ENCODE results near the gene DHX15.
A peak's percentile ranks its signal among the peaks of the same experiment; 100 is the strongest.

Gene DHX15

DNA sequence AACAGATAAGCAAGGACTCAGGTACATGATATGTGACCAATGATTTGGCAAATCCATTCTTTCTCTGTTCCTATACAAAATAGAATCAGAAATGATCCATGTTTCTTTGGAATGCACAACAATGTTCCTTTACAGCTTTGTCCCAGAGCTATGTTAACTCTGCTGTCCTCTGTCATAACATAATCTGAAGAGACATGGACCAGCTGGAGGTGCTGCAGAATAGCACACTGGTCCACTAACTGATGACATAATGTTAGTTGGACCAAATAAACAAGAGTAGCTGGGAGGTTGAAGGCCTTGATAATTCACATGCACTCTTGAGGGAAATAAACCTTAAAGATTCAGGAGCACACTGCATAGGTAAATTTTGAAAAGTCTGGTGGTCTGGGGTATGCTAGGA lies 23.0 kb upstream of the DHX15 start:
- Histone ChIP-seq H3K27ac (ENCODE audit: low read depth in 2 of 2, low read length in 2 of 2) (no peak overlapping the region), H3K4me1 (ENCODE audit: control insufficient read depth in 2 of 2, insufficient read depth in 2 of 2, low read length in 2 of 2) (peaks cover 0 to 6% of the 10 kb centered on the region in 2 donors), H3K9me3 (ENCODE audit: control insufficient read depth in 2 of 2, low read length in 2 of 2) (no peaks in the 10 kb centered on the region), H3K36me3 (ENCODE audit: control insufficient read depth in 2 of 2, insufficient read depth in 2 of 2, low read length in 2 of 2) (no peaks in the 10 kb centered on the region), H3K9ac (ENCODE audit: low read depth in 1 of 2, low read length in 2 of 2) (no peak overlapping the region), H3K27me3 (ENCODE audit: control insufficient read depth in 2 of 2, insufficient read depth in 2 of 2, low read length in 2 of 2) (no peaks in the 10 kb centered on the region), H3K4me3 (ENCODE audit: low read length in 2 of 2) (no peak overlapping the region)

DNA sequence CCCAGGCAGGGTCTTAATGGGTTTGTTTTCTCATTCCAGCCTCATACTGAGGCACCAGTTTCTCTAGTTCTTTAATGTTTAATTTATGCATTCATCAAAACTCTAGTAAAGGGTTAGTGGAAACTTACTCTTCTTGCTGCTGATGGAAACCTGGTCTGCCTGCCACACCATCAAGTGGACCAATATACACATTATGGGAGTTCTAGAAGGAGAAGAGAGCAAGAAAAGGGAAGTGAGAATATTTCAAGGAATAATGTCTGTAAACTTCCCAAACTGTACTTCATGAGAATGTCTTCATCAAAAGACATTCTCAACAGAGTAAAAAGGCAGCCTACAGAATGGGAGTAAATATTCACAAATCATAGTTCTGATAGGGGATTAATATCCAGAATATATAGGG lies 20.9 kb upstream of the DHX15 start:
- H3K9me3 ChIP-seq (ENCODE audit: control insufficient read depth in 2 of 2, low read length in 2 of 2) = no peaks in the 10 kb centered on the region
- no peaks in the 10 kb centered on the region for H3K27me3 ChIP-seq (ENCODE audit: control insufficient read depth in 2 of 2, insufficient read depth in 2 of 2, low read length in 2 of 2)
- H3K4me1 ChIP-seq (ENCODE audit: control insufficient read depth in 2 of 2, insufficient read depth in 2 of 2, low read length in 2 of 2) = peaks cover 0 to 6% of the 10 kb centered on the region in 2 donors
- no peaks in the 10 kb centered on the region for H3K36me3 ChIP-seq (ENCODE audit: control insufficient read depth in 2 of 2, insufficient read depth in 2 of 2, low read length in 2 of 2)
- no peak overlapping the region for H3K27ac ChIP-seq (ENCODE audit: low read depth in 2 of 2, low read length in 2 of 2)
- H3K9ac ChIP-seq (ENCODE audit: low read depth in 1 of 2, low read length in 2 of 2) = no peak overlapping the region
- no peak overlapping the region for H3K4me3 ChIP-seq (ENCODE audit: low read length in 2 of 2)

DNA sequence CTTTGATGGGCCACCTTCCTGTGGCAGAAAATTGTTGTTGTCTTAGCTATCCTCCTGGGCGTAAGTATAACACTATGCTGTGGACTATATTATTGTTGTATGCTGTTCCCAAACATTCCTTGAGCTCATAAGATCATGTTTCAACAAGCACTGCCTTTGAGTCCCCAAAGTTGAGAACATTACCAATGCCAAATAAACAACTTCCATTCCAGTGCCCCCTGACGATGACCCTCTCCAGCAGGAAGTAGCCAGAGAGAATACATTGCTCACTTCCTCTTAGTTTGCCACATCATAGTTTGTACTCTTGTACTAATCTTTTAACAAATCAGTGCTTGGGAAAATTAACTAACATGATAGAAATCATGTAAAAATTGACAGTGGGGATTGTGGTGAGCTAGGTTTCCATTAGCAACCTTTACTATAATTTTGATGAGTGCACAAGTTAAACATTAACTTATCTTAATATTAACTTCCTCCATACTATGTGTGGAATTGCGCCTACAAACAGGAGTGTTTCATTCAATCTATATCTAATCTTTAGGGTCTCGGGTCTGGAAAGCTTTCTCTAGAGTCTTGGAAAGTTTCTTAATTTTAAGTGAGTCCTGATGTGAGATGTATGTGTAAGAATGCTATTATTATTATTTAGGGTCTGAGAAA lies 20.3 kb upstream of the DHX15 start:
- Histone ChIP-seq H3K4me1 (ENCODE audit: control insufficient read depth in 2 of 2, insufficient read depth in 2 of 2, low read length in 2 of 2) (peaks cover 0 to 6% of the 10 kb centered on the region in 2 donors), H3K9ac (ENCODE audit: low read depth in 1 of 2, low read length in 2 of 2) (no peak overlapping the region), H3K27ac (ENCODE audit: low read depth in 2 of 2, low read length in 2 of 2) (no peak overlapping the region), H3K4me3 (ENCODE audit: low read length in 2 of 2) (no peak overlapping the region), H3K27me3 (ENCODE audit: control insufficient read depth in 2 of 2, insufficient read depth in 2 of 2, low read length in 2 of 2) (no peaks in the 10 kb centered on the region), H3K9me3 (ENCODE audit: control insufficient read depth in 2 of 2, low read length in 2 of 2) (no peaks in the 10 kb centered on the region), H3K36me3 (ENCODE audit: control insufficient read depth in 2 of 2, insufficient read depth in 2 of 2, low read length in 2 of 2) (no peaks in the 10 kb centered on the region)

DNA sequence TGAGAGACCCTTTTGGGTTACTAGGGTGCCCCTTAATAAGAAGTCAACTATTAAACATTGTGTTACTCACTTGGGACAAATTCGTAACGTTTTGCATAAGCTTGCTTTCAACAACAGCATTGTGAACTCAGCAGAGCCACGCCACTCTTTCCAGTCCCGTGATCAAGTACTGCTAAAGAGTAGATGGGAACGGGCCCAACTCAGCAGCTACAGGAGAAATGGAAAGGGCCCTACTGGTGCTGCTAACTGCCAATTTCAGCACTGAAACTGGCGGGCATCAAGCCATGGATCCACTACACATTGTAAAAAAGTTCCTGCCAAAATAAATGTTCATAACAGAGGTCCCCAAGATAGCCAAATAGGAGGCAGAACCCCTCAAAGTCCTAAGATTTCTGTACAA lies 19.0 kb upstream of the DHX15 start:
- Histone ChIP-seq H3K27ac (ENCODE audit: low read depth in 2 of 2, low read length in 2 of 2) (no peak overlapping the region), H3K9me3 (ENCODE audit: control insufficient read depth in 2 of 2, low read length in 2 of 2) (no peaks in the 10 kb centered on the region), H3K27me3 (ENCODE audit: control insufficient read depth in 2 of 2, insufficient read depth in 2 of 2, low read length in 2 of 2) (no peaks in the 10 kb centered on the region), H3K36me3 (ENCODE audit: control insufficient read depth in 2 of 2, insufficient read depth in 2 of 2, low read length in 2 of 2) (no peaks in the 10 kb centered on the region), H3K9ac (ENCODE audit: low read depth in 1 of 2, low read length in 2 of 2) (no peak overlapping the region), H3K4me3 (ENCODE audit: low read length in 2 of 2) (no peak overlapping the region), H3K4me1 (ENCODE audit: control insufficient read depth in 2 of 2, insufficient read depth in 2 of 2, low read length in 2 of 2) (peaks cover 0 to 8% of the 10 kb centered on the region in 2 donors)

DNA sequence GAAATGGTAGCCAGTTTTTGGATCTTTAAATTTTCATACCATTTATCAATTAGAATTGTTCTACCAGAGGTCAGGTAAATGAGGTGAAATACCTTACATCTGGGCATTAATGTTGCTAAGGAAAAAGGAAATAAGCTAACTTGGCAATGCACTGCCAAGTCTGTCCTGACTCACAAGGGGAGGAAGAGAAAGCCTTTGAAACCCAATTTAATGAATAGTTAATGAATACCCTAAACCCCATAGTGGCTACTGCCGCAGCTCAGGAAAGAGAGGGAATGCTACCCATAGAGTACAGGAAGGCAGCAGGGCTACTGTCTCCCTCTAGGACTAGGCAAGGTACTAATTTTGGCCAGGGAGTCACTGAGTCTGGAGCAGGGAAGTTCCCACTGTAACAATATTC lies 16.8 kb upstream of the DHX15 start:
- H3K36me3 ChIP-seq (ENCODE audit: control insufficient read depth in 2 of 2, insufficient read depth in 2 of 2, low read length in 2 of 2) = no peaks in the 10 kb centered on the region
- H3K4me1 ChIP-seq (ENCODE audit: control insufficient read depth in 2 of 2, insufficient read depth in 2 of 2, low read length in 2 of 2) = peaks cover 2 to 18% of the 10 kb centered on the region in 2 donors
- H3K9me3 ChIP-seq (ENCODE audit: control insufficient read depth in 2 of 2, low read length in 2 of 2) = no peaks in the 10 kb centered on the region
- no peak overlapping the region for H3K27ac ChIP-seq (ENCODE audit: low read depth in 2 of 2, low read length in 2 of 2)
- no peak overlapping the region for H3K4me3 ChIP-seq (ENCODE audit: low read length in 2 of 2)
- H3K9ac ChIP-seq (ENCODE audit: low read depth in 1 of 2, low read length in 2 of 2) = no peak overlapping the region
- no peaks in the 10 kb centered on the region for H3K27me3 ChIP-seq (ENCODE audit: control insufficient read depth in 2 of 2, insufficient read depth in 2 of 2, low read length in 2 of 2)

DNA sequence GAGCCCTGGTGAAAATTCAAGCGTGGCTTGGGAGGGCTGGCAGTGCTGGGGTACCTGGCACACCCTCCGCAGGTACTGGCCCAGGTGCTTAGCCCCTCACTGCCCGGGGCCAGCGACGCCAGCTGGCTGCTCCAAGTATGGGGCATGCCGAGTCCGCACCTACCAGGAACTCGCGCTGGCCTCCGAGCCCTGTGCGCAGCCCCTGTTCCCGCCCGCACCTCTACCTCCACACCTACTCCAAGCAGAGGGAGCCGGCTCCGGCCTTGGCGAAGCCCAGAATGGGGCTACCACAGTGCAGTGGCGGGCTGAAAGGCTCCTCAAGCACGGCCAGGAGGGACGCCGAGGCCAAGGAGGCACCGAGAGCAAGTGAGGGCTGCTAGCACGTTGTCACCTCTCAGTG lies 14.9 kb upstream of the DHX15 start:
- H3K4me3 ChIP-seq (ENCODE audit: low read length in 2 of 2) = no peak overlapping the region
- no peak overlapping the region for H3K9ac ChIP-seq (ENCODE audit: low read depth in 1 of 2, low read length in 2 of 2)
- H3K27me3 ChIP-seq (ENCODE audit: control insufficient read depth in 2 of 2, insufficient read depth in 2 of 2, low read length in 2 of 2) = no peaks in the 10 kb centered on the region
- peaks cover 2 to 12% of the 10 kb centered on the region in 2 donors for H3K4me1 ChIP-seq (ENCODE audit: control insufficient read depth in 2 of 2, insufficient read depth in 2 of 2, low read length in 2 of 2)
- no peaks in the 10 kb centered on the region for H3K36me3 ChIP-seq (ENCODE audit: control insufficient read depth in 2 of 2, insufficient read depth in 2 of 2, low read length in 2 of 2)
- H3K9me3 ChIP-seq (ENCODE audit: control insufficient read depth in 2 of 2, low read length in 2 of 2) = no peaks in the 10 kb centered on the region
- no peak overlapping the region for H3K27ac ChIP-seq (ENCODE audit: low read depth in 2 of 2, low read length in 2 of 2)

DNA sequence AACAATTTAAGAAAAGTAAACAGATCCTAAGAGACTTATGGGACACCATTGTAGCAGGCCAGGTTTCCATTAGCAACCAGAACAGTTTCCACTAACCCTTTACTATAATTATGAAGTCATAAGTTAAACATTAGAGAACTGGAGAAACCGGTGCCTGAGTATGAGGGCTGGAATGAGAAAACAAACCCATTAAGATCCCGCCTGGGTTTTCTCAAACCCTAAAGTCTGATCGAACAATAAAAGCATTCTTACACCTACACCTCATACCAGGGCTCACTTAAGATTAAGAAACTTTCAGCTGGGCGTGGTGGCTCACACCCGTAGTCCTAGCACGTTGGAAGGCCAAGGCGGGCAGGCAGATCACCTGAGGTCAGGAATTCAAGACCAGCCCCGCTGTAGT lies 13.7 kb upstream of the DHX15 start:
- Histone ChIP-seq H3K27ac (ENCODE audit: low read depth in 2 of 2, low read length in 2 of 2) (peak overlapping the region; percentile 88 to 92), H3K4me3 (ENCODE audit: low read length in 2 of 2) (peak overlapping the region in 1 of 2 donors; percentile 17), H3K27me3 (ENCODE audit: control insufficient read depth in 2 of 2, insufficient read depth in 2 of 2, low read length in 2 of 2) (no peaks in the 10 kb centered on the region), H3K4me1 (ENCODE audit: control insufficient read depth in 2 of 2, insufficient read depth in 2 of 2, low read length in 2 of 2) (peaks cover 2 to 12% of the 10 kb centered on the region in 2 donors), H3K36me3 (ENCODE audit: control insufficient read depth in 2 of 2, insufficient read depth in 2 of 2, low read length in 2 of 2) (no peaks in the 10 kb centered on the region), H3K9me3 (ENCODE audit: control insufficient read depth in 2 of 2, low read length in 2 of 2) (no peaks in the 10 kb centered on the region), H3K9ac (ENCODE audit: low read depth in 1 of 2, low read length in 2 of 2) (peak overlapping the region in 1 of 2 donors; percentile 50)

DNA sequence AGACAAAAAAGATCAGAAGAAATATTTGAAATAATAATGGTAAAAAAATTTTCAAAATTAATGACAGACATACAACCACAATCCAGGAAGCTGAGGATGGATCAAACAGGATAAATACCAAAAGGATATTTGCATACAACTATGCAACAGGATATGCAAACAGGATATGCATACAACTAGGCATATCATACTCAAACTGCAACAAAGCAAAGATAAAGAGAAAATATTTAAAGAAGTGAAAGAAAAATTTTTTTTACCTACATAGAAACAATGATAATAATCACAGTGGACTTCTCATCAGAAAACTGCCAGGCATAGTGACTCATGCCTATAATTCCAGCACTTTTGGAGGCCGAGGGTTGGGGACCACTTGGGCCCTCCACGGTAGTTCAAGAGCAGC lies 11.3 kb upstream of the DHX15 start:
- Histone ChIP-seq H3K4me3 (ENCODE audit: low read length in 2 of 2) (no peak overlapping the region), H3K9me3 (ENCODE audit: control insufficient read depth in 2 of 2, low read length in 2 of 2) (no peaks in the 10 kb centered on the region), H3K36me3 (ENCODE audit: control insufficient read depth in 2 of 2, insufficient read depth in 2 of 2, low read length in 2 of 2) (no peaks in the 10 kb centered on the region), H3K4me1 (ENCODE audit: control insufficient read depth in 2 of 2, insufficient read depth in 2 of 2, low read length in 2 of 2) (peaks cover 2 to 12% of the 10 kb centered on the region in 2 donors), H3K9ac (ENCODE audit: low read depth in 1 of 2, low read length in 2 of 2) (no peak overlapping the region), H3K27ac (ENCODE audit: low read depth in 2 of 2, low read length in 2 of 2) (no peak overlapping the region), H3K27me3 (ENCODE audit: control insufficient read depth in 2 of 2, insufficient read depth in 2 of 2, low read length in 2 of 2) (no peaks in the 10 kb centered on the region)

DNA sequence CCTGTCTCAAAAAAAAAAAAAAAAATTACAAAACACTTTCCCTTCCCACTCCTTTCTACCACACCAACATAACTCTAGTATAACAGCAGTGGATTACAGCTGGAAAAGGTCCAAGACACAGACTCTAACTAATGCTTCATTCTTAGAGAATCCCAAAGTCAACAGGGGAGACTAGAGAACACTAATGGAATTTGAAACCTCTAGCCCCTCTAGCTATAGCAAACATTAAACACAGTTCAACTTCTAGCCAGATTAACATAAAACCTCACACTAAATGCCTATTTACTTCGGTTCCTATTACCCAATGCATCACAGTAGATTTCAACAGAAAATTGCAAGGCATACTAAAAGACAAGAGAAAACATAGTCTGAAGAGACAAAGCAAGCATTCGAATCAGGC lies 10.5 kb upstream of the DHX15 start:
- H3K36me3 ChIP-seq (ENCODE audit: control insufficient read depth in 2 of 2, insufficient read depth in 2 of 2, low read length in 2 of 2) = no peaks in the 10 kb centered on the region
- H3K4me1 ChIP-seq (ENCODE audit: control insufficient read depth in 2 of 2, insufficient read depth in 2 of 2, low read length in 2 of 2) = peaks cover 2 to 12% of the 10 kb centered on the region in 2 donors
- H3K27me3 ChIP-seq (ENCODE audit: control insufficient read depth in 2 of 2, insufficient read depth in 2 of 2, low read length in 2 of 2) = no peaks in the 10 kb centered on the region
- H3K27ac ChIP-seq (ENCODE audit: low read depth in 2 of 2, low read length in 2 of 2) = no peak overlapping the region
- no peak overlapping the region for H3K4me3 ChIP-seq (ENCODE audit: low read length in 2 of 2)
- H3K9ac ChIP-seq (ENCODE audit: low read depth in 1 of 2, low read length in 2 of 2) = no peak overlapping the region
- H3K9me3 ChIP-seq (ENCODE audit: control insufficient read depth in 2 of 2, low read length in 2 of 2) = peaks cover 0 to 2% of the 10 kb centered on the region in 2 donors

DNA sequence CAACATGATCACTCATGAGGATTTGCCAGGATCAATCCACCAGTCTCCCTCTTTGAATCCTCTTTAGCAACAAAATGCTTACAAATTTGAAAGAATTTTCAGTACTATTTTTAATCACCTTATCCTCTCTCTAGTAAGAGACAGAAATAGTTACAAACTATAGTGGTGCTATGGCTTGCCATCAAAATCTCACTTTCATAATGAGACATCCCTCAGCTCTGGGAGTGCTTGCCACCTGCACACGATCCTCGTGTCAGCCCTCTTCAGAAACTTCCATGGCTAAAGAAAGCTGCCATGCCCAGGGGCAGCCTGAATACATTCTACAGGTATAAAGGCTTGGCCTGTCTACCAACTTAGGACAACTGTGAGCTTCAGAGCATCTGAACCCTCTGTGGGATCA lies 5.1 kb upstream of the DHX15 start:
- peaks cover 0 to 5% of the 10 kb centered on the region in 2 donors for H3K9me3 ChIP-seq (ENCODE audit: control insufficient read depth in 2 of 2, low read length in 2 of 2)
- no peaks in the 10 kb centered on the region for H3K36me3 ChIP-seq (ENCODE audit: control insufficient read depth in 2 of 2, insufficient read depth in 2 of 2, low read length in 2 of 2)
- H3K27me3 ChIP-seq (ENCODE audit: control insufficient read depth in 2 of 2, insufficient read depth in 2 of 2, low read length in 2 of 2) = no peaks in the 10 kb centered on the region
- no peak overlapping the region for H3K27ac ChIP-seq (ENCODE audit: low read depth in 2 of 2, low read length in 2 of 2)
- H3K4me1 ChIP-seq (ENCODE audit: control insufficient read depth in 2 of 2, insufficient read depth in 2 of 2, low read length in 2 of 2) = peaks cover 0 to 5% of the 10 kb centered on the region in 2 donors
- H3K4me3 ChIP-seq (ENCODE audit: low read length in 2 of 2) = no peak overlapping the region
- H3K9ac ChIP-seq (ENCODE audit: low read depth in 1 of 2, low read length in 2 of 2) = no peak overlapping the region

Measured in mucosa of rectum (tissue), 2 donors.